Thyroid gland (tissue), 4 donors: Measurements from ENCODE around the gene VAV3. TPM values are rescaled to one million over a fixed set of nuclear protein-coding genes. Genes with fewer than 3 reads are reported as not detected.

Experiments used
- DNase-seq, 2 donors: peaks; one replicate each; pipeline ENCODE4 v3.0.0-alpha.2; 2019
- H3K27ac ChIP-seq, 3 donors: fragments of 200-600 bp; sonication (generic); 1 replicate in 2 of 3; 2 replicates in 1 of 3; pipeline ENCODE4 v1.5.1; 2016 to 2019; ENCODE audit warnings: mild to moderate bottlenecking in 1 of 3, moderate library complexity in 1 of 3
- H3K27me3 ChIP-seq: fragments of 200-600 bp; sonication (generic); one replicate; pipeline ENCODE4 v1.5.1; 2019
- H3K36me3 ChIP-seq, 2 donors: fragments of 200-600 bp; sonication (generic); one replicate each; pipeline ENCODE4 v1.5.1; 2016 to 2019
- H3K4me1 ChIP-seq, 2 donors: fragments of 200-600 bp; sonication (generic); one replicate each; pipeline ENCODE4 v1.5.1; 2017 to 2019
- H3K4me3 ChIP-seq, 3 donors: fragments of 200-600 bp; sonication (generic); replicated peaks in 1 of 3; 1 replicate in 2 of 3; 2 replicates in 1 of 3; pipeline ENCODE4 v1.5.1; 2016; ENCODE audit warnings: mild to moderate bottlenecking in 1 of 3
- H3K9me3 ChIP-seq: fragments of 200-600 bp; sonication (generic); one replicate; pipeline ENCODE4 v1.5.1; 2017
- CTCF ChIP-seq, 6 experiments: fragments of 200-600 bp in 3 of 6; fragments of 450-650 bp in 3 of 6; sonication (generic) in 3 of 6; IDR thresholded peaks; one replicate each; pipeline ENCODE4 v1.5.1; 2016 to 2019; ENCODE audit warnings: antibody characterized with exemption in 6 of 6, mild to moderate bottlenecking in 2 of 6, inconsistent platforms in 1 of 6, moderate library complexity in 1 of 6
- POLR2A ChIP-seq, 2 donors: fragments of 450-650 bp; IDR thresholded peaks; one replicate each; pipeline ENCODE4 v1.6.1; 2017; ENCODE audit warnings: antibody characterized with exemption in 2 of 2, mild to moderate bottlenecking in 2 of 2, moderate library complexity in 1 of 2
- WGBS, 2 donors: methylation state at CpG; one replicate each; pipeline ENCODE4 v1.1.5; 2017; 5-methylcytosine and 5-hydroxymethylcytosine counted together
- intact Hi-C: fragments of 100-400 bp; cut with DNase I; formaldehyde crosslinking; loops from one replicate; pipeline ENCODE4 v1.15.1; 2023
- total RNA-seq, 4 donors: library from RNA; depleted of rRNA; stranded (reverse); fragments of >200 nt; gene quantifications; one replicate each; pipeline ENCODE4 v1.2.3, GENCODE V29; 2016

VAV3 gene
- total RNA-seq, 4 donors from 2014 or later, result 14.8 to 22.8 (median 18.8) TPM

- WGBS, 2 donors, result 63 to 70% methylated on average over 3 of the region's 3 CpGs
- intact Hi-C loops, result no loop called here
- H3K4me1 ChIP-seq, result no peaks in the 10 kb centered on the region
- no peaks in the 10 kb centered on the region for H3K27me3 ChIP-seq
- DNase-seq, result no peak
- no peak overlapping the region for H3K4me3 ChIP-seq
- TF ChIP-seq POLR2A (IDR thresholded peaks at IDR 0.05) (no peak), CTCF (IDR thresholded peaks at IDR 0.05) (no peak)
- H3K9me3 ChIP-seq, result no peaks in the 10 kb centered on the region
- no peak overlapping the region for H3K27ac ChIP-seq
- H3K36me3 ChIP-seq, result no peaks in the 10 kb centered on the region
These were observed 416.7 kb downstream of the VAV3 start for GRCh38 chr1:107548276-107548675.

- intact Hi-C loops, result no loop called here
- Histone ChIP-seq H3K9me3 (no peaks in the 10 kb centered on the region), H3K36me3 (no peaks in the 10 kb centered on the region), H3K27me3 (no peaks in the 10 kb centered on the region), H3K4me3 (no peak overlapping the region), H3K27ac (no peak overlapping the region), H3K4me1 (no peaks in the 10 kb centered on the region)
- DNase-seq, result no peak
- TF ChIP-seq POLR2A (IDR thresholded peaks at IDR 0.05) (no peak), CTCF (IDR thresholded peaks at IDR 0.05) (no peak)
- WGBS, 2 donors, result 87 to 94% methylated on average over 4 of the region's 4 CpGs
These were observed 417.4 kb downstream of the VAV3 start for GRCh38 chr1:107547363-107548155.

DNA sequence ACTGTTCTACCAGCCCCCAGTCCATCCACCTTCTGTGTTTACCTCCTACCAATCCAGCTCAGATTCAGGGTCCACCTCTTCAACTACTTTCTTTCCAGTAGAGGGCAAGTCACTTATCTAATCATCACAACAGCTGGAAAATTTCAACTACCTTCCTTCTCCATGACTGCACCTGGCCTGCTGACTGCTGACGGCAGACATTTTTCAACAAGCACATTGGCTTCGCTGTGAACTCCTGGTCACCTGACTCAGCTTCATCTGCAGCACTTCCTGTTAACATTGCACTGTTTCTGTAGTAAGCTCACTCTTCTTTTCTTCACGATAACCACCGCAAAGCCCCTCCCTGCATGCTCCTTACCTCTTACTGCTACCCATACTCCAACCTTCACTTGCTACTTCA lies 418.4 kb downstream of the VAV3 start:
- H3K36me3 ChIP-seq, result no peaks in the 10 kb centered on the region
- H3K4me3 ChIP-seq, result no peak overlapping the region
- H3K9me3 ChIP-seq, result no peaks in the 10 kb centered on the region
- H3K27me3 ChIP-seq, result no peaks in the 10 kb centered on the region
- intact Hi-C loops, result no loop called here
- H3K27ac ChIP-seq, result no peak overlapping the region
- H3K4me1 ChIP-seq, result no peaks in the 10 kb centered on the region
- DNase-seq, result no peak
- WGBS, 2 donors, result 80 to 86% methylated on average over 4 of the region's 4 CpGs
- TF ChIP-seq POLR2A (IDR thresholded peaks at IDR 0.05), result no peak
- no peak for TF ChIP-seq CTCF (IDR thresholded peaks at IDR 0.05)

- no peaks in the 10 kb centered on the region for H3K4me1 ChIP-seq
- no peak for DNase-seq
- H3K27ac ChIP-seq, result no peak overlapping the region
- H3K36me3 ChIP-seq, result no peaks in the 10 kb centered on the region
- 69 to 91% methylated on average over 4 of the region's 4 CpGs for WGBS, 2 donors
- intact Hi-C loops, result no loop called here
- TF ChIP-seq CTCF (IDR thresholded peaks at IDR 0.05) (no peak), POLR2A (IDR thresholded peaks at IDR 0.05) (no peak)
- no peaks in the 10 kb centered on the region for H3K9me3 ChIP-seq
- H3K4me3 ChIP-seq, result no peak overlapping the region
- H3K27me3 ChIP-seq, result no peaks in the 10 kb centered on the region
These were observed 419.1 kb downstream of the VAV3 start for GRCh38 chr1:107545879-107546278.

GRCh38 chr1:107545056-107545577 lies 419.9 kb downstream of the VAV3 start:
- TF ChIP-seq POLR2A (IDR thresholded peaks at IDR 0.05) (no peak), CTCF (IDR thresholded peaks at IDR 0.05) (no peak)
- no peak overlapping the region for H3K4me3 ChIP-seq
- no peak overlapping the region for H3K27ac ChIP-seq
- H3K4me1 ChIP-seq, result no peaks in the 10 kb centered on the region
- WGBS, 2 donors, result 60 to 78% methylated on average over 2 of the region's 2 CpGs
- no peaks in the 10 kb centered on the region for H3K36me3 ChIP-seq
- no peaks in the 10 kb centered on the region for H3K9me3 ChIP-seq
- H3K27me3 ChIP-seq, result no peaks in the 10 kb centered on the region
- no peak for DNase-seq
- intact Hi-C loops, result no loop called here
